Measurements from ENCODE around the gene STARD13. TPM values are rescaled to one million over a fixed set of nuclear protein-coding genes. Genes with fewer than 3 reads are reported as not detected.

STARD13 gene
- total RNA-seq, 4 donors from 2014 or later = 9.5 to 33.9 (median 30.3) TPM

GRCh38 chr13:33233547-33233946, 52.0 kb downstream of the STARD13 start:
- peaks cover 0 to 6% (median 0%) of the 10 kb centered on the region in 4 donors for H3K4me1 ChIP-seq
- H3K27ac ChIP-seq = no peak overlapping the region
- no peak for DNase-seq

GRCh38 chr13:33232883-33233282, 52.7 kb downstream of the STARD13 start:
- DNase-seq = no peak
- Histone ChIP-seq H3K27me3 (no peaks in the 10 kb centered on the region), H3K4me1 (peaks cover 0 to 12% (median 0%) of the 10 kb centered on the region in 4 donors), H3K27ac (no peak overlapping the region), H3K4me3 (no peak overlapping the region), H3K9me3 (peaks cover 0 to 6% (median 0%) of the 10 kb centered on the region in 4 donors), H3K36me3 (no peaks in the 10 kb centered on the region)
- TF ChIP-seq CTCF (IDR thresholded peaks at IDR 0.05) (no peak), POLR2A (IDR thresholded peaks at IDR 0.05) (no peak)

More at GRCh38 chr13:33233547-33233946, 52.0 kb downstream of the STARD13 start:
- Histone ChIP-seq H3K9me3 (peaks cover 0 to 6% (median 0%) of the 10 kb centered on the region in 4 donors), H3K4me3 (no peak overlapping the region), H3K27me3 (no peaks in the 10 kb centered on the region), H3K36me3 (no peaks in the 10 kb centered on the region)
- TF ChIP-seq CTCF (IDR thresholded peaks at IDR 0.05) = no peak
- no peak for TF ChIP-seq POLR2A (IDR thresholded peaks at IDR 0.05)

DNA sequence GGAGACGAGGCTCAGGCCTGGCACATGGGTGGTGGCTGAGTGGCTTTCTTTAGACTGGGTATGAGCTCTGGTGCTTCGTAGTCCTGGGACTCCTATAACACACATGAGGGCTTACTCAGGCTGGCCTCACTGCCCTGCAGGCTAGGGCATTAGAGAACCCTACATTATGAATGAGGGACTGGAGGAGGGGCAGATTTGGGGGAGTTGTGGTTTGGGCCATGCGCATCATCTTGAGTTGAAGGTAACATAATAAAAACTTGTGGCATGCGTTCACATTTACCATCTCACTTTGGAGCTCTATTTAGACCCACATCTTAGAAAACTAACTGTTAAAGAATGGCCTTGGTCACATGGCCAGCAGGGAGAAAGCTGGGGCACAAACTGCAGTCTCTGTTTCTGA, 54.2 kb downstream of the STARD13 start:
- Histone ChIP-seq H3K9me3 (peaks cover 0 to 6% (median 0%) of the 10 kb centered on the region in 4 donors), H3K4me3 (no peak overlapping the region), H3K27ac (no peak overlapping the region), H3K27me3 (no peaks in the 10 kb centered on the region), H3K4me1 (peaks cover 0 to 14% (median 0%) of the 10 kb centered on the region in 4 donors), H3K36me3 (no peaks in the 10 kb centered on the region)
- TF ChIP-seq CTCF (IDR thresholded peaks at IDR 0.05) = no peak
- no peak for TF ChIP-seq POLR2A (IDR thresholded peaks at IDR 0.05)
- DNase-seq = no peak

DNA sequence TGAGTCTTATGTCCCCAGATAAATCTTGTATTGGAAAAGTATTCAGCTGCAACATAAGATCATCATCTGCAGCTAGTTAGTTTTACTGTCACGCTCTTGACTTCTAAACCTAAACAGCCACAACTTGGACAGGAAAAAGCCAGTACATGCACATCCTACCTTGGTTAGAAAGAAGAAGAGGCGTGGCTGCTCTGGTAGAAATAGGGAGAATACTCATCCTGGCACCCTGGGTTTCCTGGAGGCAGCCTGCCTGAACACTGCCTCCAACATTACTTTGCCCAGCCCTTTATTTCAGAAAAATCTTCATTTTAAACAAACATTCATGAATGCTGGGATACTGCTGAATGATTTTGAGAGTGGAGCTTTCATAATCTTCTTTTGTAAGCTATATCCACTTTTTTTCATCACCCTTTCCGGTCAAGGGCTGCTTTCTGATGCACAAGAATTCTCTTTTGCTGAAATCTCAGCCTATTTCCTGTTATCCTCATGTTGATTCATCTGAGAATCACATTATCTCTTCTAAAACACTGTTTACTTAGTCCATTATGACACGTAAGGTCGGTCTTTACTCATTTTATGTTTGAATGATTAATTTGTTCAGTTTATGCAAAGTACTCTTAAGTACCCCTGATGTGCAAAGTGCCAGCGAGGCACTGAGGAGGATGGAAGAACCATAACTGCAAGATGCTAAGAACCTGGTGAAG, 55.2 kb downstream of the STARD13 start:
- no peak for DNase-seq
- H3K27me3 ChIP-seq = no peaks in the 10 kb centered on the region
- no peaks in the 10 kb centered on the region for H3K36me3 ChIP-seq
- peaks cover 0 to 6% (median 0%) of the 10 kb centered on the region in 4 donors for H3K9me3 ChIP-seq
- H3K4me3 ChIP-seq = no peak overlapping the region
- peaks cover 0 to 14% (median 0%) of the 10 kb centered on the region in 4 donors for H3K4me1 ChIP-seq
- peak overlapping the region in 1 of 4 donors; percentile 29 for H3K27ac ChIP-seq
- TF ChIP-seq CTCF (IDR thresholded peaks at IDR 0.05) (no peak), POLR2A (IDR thresholded peaks at IDR 0.05) (no peak)

GRCh38 chr13:33229446-33230177, 55.9 kb downstream of the STARD13 start:
- H3K9me3 ChIP-seq = peaks cover 0 to 6% (median 0%) of the 10 kb centered on the region in 4 donors
- peaks cover 0 to 14% (median 0%) of the 10 kb centered on the region in 4 donors for H3K4me1 ChIP-seq
- H3K27ac ChIP-seq = peak overlapping the region in 2 of 4 donors; percentile 5 to 29
- no peaks in the 10 kb centered on the region for H3K27me3 ChIP-seq
- no peak overlapping the region for H3K4me3 ChIP-seq
- no peaks in the 10 kb centered on the region for H3K36me3 ChIP-seq
- no peak for DNase-seq
- no peak for TF ChIP-seq POLR2A (IDR thresholded peaks at IDR 0.05)
- no peak for TF ChIP-seq CTCF (IDR thresholded peaks at IDR 0.05)
